Cardiac fibroblast (primary cell): ENCODE data around the gene CMTM4.
A peak's percentile ranks its signal among the peaks of the same experiment; 100 is the strongest.

Source experiments
- DNase-seq, 2 donors: peaks; one replicate each; pipeline versions ENCODE4 v3.0.0 to v3.0.0-alpha.2; 2010; ENCODE audit warnings: low read depth in 2 of 2
- H3K4me3 ChIP-seq, 2 donors: replicated peaks in 1 of 2; 1 replicate in 1 of 2; 2 replicates in 1 of 2; pipeline ENCODE4 v1.5.1; 2011; ENCODE audit warnings: low read depth in 2 of 2, low read length in 2 of 2, mild to moderate bottlenecking in 2 of 2, moderate library complexity in 1 of 2
- CTCF ChIP-seq: IDR thresholded peaks from one replicate; pipeline ENCODE4 v1.5.1; 2011; ENCODE audit warnings: low read depth, mild to moderate bottlenecking, low read length, inconsistent platforms

CMTM4 gene

DNA sequence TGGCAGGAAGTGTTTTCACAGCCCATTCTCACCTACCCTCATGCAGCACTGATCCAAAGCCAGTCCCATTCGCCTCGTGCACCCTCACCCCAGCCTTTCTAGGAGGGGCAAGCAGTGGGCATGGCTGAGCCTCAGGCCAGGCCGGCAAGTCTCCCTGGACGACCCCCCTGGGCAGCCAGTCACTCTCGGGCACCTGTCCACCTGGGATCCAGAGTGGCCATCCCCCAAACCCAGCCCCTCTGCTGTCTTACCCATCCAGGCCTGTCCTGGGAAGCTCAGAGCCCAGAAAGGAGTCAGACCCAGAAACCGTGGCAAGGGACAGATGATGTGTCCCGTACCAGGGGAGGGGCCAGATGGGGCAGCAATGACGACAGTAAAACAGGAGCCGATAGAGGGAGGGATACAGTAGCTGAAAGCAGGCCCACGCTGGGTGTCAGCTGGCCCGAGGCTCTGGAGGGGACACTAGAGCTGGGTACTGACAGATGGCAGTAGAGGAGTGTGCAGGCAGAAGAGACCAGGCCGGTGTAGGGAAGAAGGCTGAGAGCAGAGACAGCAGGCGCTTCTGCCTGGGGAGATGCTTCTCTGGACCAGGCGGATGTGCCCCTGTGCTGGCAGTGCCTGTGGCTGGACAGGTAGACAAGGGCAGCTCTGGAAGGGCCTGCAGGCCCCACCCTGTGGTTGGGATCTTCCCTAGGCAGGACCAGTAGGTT, 86.3 kb downstream of the CMTM4 start:
- no peak for TF ChIP-seq CTCF
- no peak for DNase-seq
- H3K4me3 ChIP-seq: no peak overlapping the region

DNA sequence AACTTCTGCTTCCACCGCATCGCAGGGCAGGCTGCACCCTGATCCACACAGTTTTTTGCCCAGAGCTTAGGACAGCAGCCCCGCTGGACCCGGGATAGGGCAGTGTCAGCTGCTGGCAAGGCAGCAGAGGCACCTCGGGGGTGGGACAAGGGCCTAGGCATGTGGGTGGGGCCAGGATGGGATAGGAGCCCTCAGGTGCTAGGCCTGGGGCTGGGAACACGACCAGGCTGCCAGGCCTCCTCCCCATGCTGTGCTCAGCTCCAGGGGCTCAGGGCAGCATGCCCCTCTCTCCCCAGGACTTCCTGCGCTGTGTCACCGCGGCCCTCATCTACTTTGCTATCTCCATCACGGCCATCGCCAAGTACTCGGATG, 87.4 kb downstream of the CMTM4 start:
- DNase-seq: no peak
- TF ChIP-seq CTCF: no peak
- no peak overlapping the region for H3K4me3 ChIP-seq

DNA sequence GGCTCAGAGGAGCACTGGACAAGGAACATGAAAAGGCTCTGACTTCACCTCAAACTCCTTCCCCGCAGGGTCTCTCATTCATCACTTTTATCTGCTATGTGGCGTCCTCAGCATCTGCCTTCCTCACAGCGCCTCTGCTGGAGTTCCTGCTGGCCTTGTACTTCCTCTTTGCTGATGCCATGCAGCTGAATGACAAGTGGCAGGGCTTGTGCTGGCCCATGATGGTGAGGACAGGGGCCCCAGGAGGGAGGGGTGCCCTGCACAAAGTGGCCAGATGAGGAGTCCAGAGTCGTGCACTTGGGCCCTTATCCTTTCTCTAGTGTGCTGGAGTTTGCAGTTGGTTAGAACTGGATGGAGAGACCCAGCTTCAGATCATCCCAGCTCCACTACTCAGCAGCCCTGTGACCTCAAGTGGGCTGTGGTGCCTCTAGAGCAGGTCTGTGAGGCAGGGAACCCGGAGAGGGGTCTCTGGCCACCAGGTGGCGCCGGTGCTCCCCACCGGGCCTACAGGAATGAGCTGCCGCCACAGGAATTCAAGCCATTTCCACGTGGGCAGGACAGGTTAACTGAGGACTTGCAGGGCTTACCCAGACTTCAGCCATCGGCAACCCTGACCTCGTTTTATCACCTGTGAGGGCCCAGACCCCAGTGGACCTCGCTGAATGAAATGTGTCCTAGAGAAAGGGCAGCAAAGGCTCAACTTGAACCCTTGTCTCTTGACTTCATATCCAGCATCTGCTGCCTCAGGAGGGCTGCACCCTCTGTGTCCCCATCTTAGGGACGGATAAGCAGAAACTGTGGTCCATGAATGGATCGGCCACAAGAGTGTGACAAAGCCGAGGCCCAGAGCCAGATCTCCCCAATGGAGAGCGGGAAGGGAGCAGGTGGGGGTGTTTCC, 88.1 kb downstream of the CMTM4 start:
- H3K4me3 ChIP-seq: no peak overlapping the region
- TF ChIP-seq CTCF: peak; percentile 93
- peak; percentile 91 to 92 for DNase-seq

- no peak for TF ChIP-seq CTCF
- peak overlapping the region; percentile 64 to 73 for H3K4me3 ChIP-seq
- no peak for DNase-seq
These were observed 90.4 kb downstream of the CMTM4 start for GRCh38 chr16:66605979-66606751.

DNA sequence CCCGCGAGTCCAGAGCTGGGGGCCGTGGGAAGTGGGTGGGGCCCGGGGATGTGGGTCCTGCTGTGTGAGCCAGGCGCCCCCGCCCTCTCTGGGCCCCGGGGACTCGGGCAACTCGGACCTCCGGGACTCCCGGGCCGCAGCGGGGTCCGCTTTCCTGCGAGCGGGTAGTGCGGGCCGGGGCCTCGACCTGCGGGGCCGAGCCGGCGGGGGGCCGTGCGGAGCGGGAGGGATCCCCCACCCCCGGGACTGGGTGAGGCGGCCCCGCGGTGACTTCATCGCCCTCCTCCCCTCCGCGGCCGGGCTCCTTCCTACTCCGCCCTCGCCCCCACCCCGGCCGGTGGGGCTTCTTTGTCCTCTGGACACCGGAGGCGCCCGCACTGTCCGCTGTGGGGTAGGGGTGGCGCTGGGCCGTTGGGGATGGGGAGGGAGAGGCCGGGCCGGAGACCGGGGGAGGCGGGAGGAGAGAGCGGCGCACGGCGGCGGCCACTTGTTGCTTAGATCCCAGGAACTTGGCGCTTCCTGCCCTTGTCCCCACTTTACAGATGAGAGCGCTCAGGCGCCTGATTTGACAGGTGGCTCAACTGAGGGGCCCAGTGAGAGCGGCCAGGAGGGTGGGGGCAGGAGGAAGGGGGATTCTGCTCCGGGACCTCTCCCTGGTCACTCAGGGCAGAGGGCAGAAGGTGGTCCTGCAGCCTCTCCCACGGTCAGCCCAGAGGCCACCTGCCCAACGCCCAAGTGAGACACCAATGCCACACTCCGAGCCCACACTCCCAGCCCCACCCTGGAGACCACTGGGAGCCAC, 91.2 kb downstream of the CMTM4 start:
- TF ChIP-seq CTCF: no peak
- H3K4me3 ChIP-seq: peak overlapping the region; percentile 64 to 73
- peak; percentile 39 to 46 for DNase-seq
